Retinal pigment epithelial cell (primary cell): ENCODE data around the gene DOCK8.

Source experiments
- DNase-seq: peaks from one replicate; pipeline ENCODE4 v3.0.0-alpha.2; 2010; ENCODE audit warnings: low read depth
- H3K4me3 ChIP-seq: 2 replicates; pipeline ENCODE4 v1.5.1; 2011; ENCODE audit warnings: mild to moderate bottlenecking, low read length, control low read depth, moderate library complexity
- TF ChIP-seq, protein P1 (sequence below): conservative IDR thresholded peaks from 2 replicates; pipeline ENCODE4 v1.5.1; 2011; ENCODE audit warnings: low read depth, low read length, control low read depth, inconsistent platforms

The DOCK8 gene

DNA sequence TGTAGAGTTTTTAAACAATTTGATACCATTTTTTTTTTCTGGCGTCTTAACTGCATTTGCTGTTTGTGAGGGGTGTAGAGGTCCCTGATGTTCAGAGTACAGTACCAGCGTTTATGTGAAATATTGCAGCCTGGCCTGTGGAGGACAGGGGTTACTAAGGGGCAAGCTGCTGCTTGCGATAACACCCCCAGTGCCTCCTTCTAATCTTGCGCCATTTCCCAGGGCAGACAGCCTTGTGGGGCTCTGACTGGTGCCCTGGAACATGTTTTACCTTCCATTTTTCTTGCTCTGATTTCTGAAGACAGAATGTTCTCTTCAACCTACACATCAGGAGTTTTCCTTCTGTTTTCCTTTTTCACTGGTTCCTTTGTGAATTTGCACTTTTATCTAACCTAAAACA, 142.9 kb downstream of the DOCK8 start:
- no peak for DNase-seq
- TF ChIP-seq, protein P1, sequence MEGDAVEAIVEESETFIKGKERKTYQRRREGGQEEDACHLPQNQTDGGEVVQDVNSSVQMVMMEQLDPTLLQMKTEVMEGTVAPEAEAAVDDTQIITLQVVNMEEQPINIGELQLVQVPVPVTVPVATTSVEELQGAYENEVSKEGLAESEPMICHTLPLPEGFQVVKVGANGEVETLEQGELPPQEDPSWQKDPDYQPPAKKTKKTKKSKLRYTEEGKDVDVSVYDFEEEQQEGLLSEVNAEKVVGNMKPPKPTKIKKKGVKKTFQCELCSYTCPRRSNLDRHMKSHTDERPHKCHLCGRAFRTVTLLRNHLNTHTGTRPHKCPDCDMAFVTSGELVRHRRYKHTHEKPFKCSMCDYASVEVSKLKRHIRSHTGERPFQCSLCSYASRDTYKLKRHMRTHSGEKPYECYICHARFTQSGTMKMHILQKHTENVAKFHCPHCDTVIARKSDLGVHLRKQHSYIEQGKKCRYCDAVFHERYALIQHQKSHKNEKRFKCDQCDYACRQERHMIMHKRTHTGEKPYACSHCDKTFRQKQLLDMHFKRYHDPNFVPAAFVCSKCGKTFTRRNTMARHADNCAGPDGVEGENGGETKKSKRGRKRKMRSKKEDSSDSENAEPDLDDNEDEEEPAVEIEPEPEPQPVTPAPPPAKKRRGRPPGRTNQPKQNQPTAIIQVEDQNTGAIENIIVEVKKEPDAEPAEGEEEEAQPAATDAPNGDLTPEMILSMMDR, result no peak
- no peak overlapping the region for H3K4me3 ChIP-seq

DNA sequence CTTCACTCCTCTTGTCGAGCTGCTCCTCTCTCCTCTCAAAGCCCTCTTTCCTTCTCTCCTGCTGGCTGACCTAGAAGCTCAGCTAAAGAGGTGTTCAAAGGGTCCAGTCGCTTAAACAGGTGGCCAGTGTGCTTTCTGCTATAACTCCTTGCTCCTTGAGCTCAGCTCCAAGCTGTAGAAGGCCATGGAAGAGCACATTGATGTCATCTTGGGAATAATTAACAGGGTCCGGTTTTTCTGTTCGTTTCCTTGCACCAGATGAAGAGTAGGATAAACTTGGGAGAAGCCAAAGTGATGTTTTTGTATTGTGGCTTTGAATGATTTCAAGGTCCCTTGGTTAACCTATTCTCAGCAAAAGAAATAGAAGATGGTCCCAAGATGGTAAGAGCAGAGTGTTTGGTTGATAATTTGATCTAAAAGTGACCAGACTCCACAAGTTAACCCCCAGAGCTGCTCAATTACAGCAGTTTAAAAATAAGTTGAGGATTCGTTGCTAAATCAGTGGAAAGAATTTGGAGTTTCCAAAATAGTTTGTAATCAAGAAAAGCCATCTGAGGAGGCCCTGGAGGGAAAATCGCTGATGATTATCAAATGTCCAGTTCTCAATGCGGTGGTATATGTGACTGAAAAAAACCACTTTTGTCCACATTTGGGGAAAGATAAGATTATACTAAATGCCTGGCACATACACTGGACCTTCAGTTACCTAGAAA, 148.1 kb downstream of the DOCK8 start:
- H3K4me3 ChIP-seq, result no peak overlapping the region
- DNase-seq, result no peak
- TF ChIP-seq, protein P1, result no peak

DNA sequence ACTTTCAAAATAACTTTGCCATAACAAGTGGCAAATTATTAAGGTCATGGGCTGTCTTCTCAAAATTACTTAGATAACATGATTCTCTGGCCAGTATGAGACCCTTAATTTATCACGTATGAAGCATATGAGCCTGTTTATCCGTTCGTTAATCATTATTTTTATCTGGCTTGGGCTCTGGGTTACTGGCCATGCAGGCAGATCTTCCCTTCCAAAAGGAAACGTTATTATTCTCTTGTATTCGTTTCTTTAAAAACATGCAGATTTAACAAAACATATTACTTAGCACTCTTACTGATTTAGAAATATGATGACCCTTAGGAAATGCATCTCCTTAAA, 148.6 kb downstream of the DOCK8 start:
- TF ChIP-seq, protein P1, result no peak
- no peak for DNase-seq
- no peak overlapping the region for H3K4me3 ChIP-seq

DNA sequence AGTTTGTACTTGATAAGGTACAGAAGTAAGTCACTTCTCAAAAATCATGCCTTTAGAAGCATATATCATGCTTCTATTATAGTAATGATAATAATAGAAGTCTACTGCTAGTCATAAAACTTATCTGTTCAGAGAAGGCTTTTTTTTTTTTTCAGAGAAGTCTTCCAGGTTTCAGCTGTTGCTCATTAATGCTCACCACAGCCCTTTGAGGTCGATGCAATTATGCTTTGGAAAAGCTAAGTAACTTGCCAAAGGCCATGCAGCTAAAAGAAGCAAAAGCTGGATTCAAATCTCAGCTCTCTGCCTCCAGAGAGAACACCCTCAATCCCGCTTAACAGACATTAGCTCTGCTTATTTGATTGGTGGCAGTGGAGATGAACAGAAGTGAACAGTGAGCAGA, 150.8 kb downstream of the DOCK8 start:
- TF ChIP-seq, protein P1, result no peak
- DNase-seq, result no peak
- no peak overlapping the region for H3K4me3 ChIP-seq

DNA sequence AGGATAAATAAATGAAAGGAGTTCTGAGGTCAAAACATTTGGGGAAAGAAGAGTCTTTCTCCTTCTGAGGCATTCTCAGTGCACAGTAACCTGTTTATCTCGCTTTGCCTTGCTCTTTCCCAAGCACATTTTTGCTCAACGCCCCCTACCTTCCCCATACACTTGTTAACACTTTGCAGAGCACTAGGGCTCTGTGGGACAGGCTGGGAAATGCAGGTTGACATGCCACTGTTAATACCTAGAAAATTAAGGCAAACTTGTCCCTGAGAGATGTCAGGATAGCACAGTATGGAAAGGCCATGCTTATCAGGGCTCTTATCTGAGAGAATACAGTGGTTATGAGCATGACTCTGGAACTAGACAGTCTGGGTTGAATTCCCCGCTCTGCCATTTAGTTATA, 152.0 kb downstream of the DOCK8 start:
- H3K4me3 ChIP-seq, result no peak overlapping the region
- DNase-seq, result no peak
- TF ChIP-seq, protein P1, result no peak

DNA sequence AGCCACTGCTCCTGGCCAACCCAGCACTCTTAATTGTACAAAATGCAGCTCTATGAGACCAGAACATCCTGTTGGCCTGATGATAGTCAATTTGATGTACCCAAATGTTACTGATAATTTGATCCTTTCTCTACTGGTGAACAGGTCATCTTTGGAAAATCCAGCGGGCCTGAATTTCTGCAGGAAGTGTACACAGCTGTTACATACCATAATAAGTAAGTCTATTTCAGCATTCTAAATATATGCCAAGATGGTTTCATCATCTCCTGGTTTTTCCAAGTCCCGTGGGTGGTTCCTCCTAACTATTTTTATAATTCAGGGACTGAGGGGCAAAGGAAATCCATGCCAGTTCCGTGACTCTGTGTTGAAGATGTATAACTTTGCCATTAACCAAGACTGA, 155.4 kb downstream of the DOCK8 start:
- no peak overlapping the region for H3K4me3 ChIP-seq
- no peak for DNase-seq
- TF ChIP-seq, protein P1, result no peak

DNA sequence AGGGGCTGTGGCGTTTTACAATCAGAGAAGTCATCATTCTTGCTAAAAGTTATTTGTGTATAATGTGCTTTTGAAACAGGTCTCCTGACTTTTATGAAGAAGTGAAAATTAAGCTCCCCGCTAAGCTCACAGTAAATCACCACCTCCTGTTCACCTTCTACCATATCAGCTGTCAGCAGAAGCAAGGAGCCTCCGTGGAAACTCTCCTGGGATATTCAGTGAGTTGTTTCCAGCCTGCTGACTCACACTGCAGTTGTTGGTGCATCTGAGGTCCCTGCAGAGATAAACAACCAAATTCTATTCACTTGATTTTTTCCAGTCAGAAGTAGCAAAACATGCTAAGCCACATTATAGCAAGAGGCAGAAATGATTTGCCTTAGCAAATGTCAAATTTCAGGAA, 156.7 kb downstream of the DOCK8 start:
- no peak overlapping the region for H3K4me3 ChIP-seq
- DNase-seq, result no peak
- TF ChIP-seq, protein P1, result no peak
